Hepatocyte (in vitro differentiated cells): Measurements from ENCODE around the gene ITGA5. TPM values are rescaled to one million over a fixed set of nuclear protein-coding genes. Genes with fewer than 3 reads are reported as not detected.

Source experiments
- DNase-seq: peaks from one replicate; pipeline ENCODE4 v3.0.0-alpha.2; 2016; ENCODE audit warnings: low spot score
- H2AFZ ChIP-seq: fragments of 200-600 bp; sonication (generic); 2 replicates; pipeline ENCODE4 v1.6.0; 2016; ENCODE audit warnings: antibody characterized with exemption, mild to moderate bottlenecking
- H3K27ac ChIP-seq: fragments of 200-600 bp; sonication (generic); 2 replicates; pipeline ENCODE4 v1.5.1; 2016; ENCODE audit warnings: mild to moderate bottlenecking
- H3K27me3 ChIP-seq: fragments of 200-600 bp; sonication (generic); 2 replicates; pipeline ENCODE4 v1.6.1; 2016
- H3K36me3 ChIP-seq: fragments of 200-600 bp; sonication (generic); replicated peaks from 2 replicates; pipeline ENCODE4 v1.5.1; 2016; ENCODE audit warnings: low read depth; ENCODE audit not compliant: insufficient read depth
- H3K4me1 ChIP-seq: fragments of 200-600 bp; sonication (generic); 2 replicates; pipeline ENCODE4 v1.5.1; 2016; ENCODE audit warnings: mild to moderate bottlenecking, moderate library complexity; ENCODE audit not compliant: insufficient read depth
- H3K4me2 ChIP-seq: fragments of 200-600 bp; sonication (generic); 2 replicates; pipeline ENCODE4 v1.6.0; 2016
- H3K4me3 ChIP-seq: fragments of 200-600 bp; sonication (generic); 2 replicates; pipeline ENCODE4 v1.5.1; 2016; ENCODE audit warnings: mild to moderate bottlenecking
- H3K79me2 ChIP-seq: fragments of 200-600 bp; sonication (generic); 2 replicates; pipeline ENCODE4 v1.6.0; 2017; ENCODE audit warnings: mild to moderate bottlenecking
- H3K9me2 ChIP-seq: fragments of 200-600 bp; sonication (generic); replicated peaks from 2 replicates; pipeline ENCODE4 v1.6.0; 2017; ENCODE audit warnings: mild to moderate bottlenecking; ENCODE audit not compliant: insufficient read depth
- H3K9me3 ChIP-seq: fragments of 200-600 bp; sonication (generic); 2 replicates; pipeline ENCODE4 v1.5.1; 2016; ENCODE audit warnings: low read depth, mild to moderate bottlenecking
- H4K20me1 ChIP-seq: fragments of 200-600 bp; sonication (generic); 2 replicates; pipeline ENCODE4 v1.6.0; 2016; ENCODE audit warnings: mild to moderate bottlenecking; ENCODE audit not compliant: insufficient read depth, poor library complexity, severe bottlenecking
- CTCF ChIP-seq: fragments of 200-600 bp; sonication (generic); IDR thresholded peaks from 2 replicates; pipeline ENCODE4 v1.5.1; 2016; ENCODE audit warnings: antibody characterized with exemption, mild to moderate bottlenecking; ENCODE audit not compliant: poor library complexity
- EZH2 ChIP-seq: fragments of 200-600 bp; sonication (generic); IDR thresholded peaks from 2 replicates; pipeline ENCODE4 v1.6.1; 2016; ENCODE audit warnings: antibody characterized with exemption, mild to moderate bottlenecking, borderline replicate concordance
- EZH2phosphoT487 ChIP-seq: fragments of 200-600 bp; sonication (generic); IDR thresholded peaks from one replicate; pipeline ENCODE4 v1.6.1; 2018; ENCODE audit warnings: antibody characterized with exemption, mild to moderate bottlenecking, low read depth, moderate library complexity; ENCODE audit not compliant: unreplicated experiment, severe bottlenecking
- WGBS: methylation state at CpG from one replicate; pipeline ENCODE4 v1.1.6; 2016; ENCODE audit warnings: low lambda C conversion rate; ENCODE audit errors: missing lambda C conversion rate; 5-methylcytosine and 5-hydroxymethylcytosine counted together
- polyA plus RNA-seq: library from polyadenylated mRNA; unstranded; fragments of >200 nt; fragmentation: Nextera tagmentation; extraction: Ambion mirVana; gene quantifications from 2 replicates; pipeline ENCODE4 v1.2.1, GENCODE V29; 2016
- total RNA-seq: library from RNA; depleted of rRNA; stranded (reverse); fragments of >200 nt; gene quantifications from 2 replicates; pipeline ENCODE4 v1.2.3, GENCODE V29; 2014

ITGA5 gene
- total and polyA plus RNA-seq, 2 experiments from 2014 or later: 45.7 to 57.2 TPM

DNA sequence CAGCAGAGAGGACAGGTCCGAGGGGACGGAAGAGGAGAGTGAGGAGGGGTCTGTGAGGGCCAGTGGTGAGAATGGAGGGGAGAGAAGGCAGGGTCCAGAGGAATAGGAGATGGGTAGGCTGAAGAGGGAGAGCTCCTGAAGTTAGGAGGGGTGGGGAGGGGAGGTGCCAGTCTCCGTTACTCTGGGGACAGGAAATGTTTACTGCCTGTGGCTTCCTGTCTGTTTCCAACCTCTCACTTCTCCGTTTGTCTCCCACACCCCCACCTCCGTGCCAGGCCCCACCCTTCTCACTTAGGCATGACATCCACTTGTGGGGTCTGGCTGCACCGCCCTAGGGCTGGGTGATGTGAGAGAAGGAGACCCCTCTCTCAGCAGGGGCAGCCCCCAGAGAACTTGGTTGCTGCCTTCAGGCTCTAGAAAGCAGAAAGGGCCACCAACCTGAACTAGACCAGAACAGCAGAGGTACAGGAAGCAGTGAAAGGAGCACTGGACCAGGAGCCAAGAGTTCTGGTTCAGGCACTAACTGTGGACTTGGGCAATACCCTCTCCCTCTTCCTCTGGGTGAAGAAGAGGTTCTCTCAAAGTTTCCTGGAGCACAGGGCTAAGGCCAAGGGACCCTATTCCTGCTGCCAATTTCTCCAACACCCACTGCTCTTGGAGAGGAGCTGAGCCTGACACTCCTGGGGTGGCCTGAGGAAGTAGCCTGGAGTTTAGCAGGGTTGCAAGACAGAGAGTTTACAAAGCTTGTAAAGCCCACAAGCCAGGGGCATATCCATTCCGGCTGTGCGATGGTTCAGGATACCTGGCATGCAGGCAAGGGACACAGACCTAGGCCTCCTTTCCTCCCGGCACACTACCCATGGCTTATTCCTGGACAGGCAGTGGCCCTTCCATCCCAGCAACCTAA, 5.5 kb downstream of the ITGA5 start:
- TF ChIP-seq EZH2phosphoT487 (no peak), CTCF (no peak), EZH2 (no peak)
- 69% methylated on average over 9 of the region's 9 CpGs for WGBS

GRCh38 chr12:54412786-54413185, 6.3 kb downstream of the ITGA5 start:
- H3K36me3 ChIP-seq: no peaks in the 10 kb centered on the region
- H3K9me3 ChIP-seq: no peaks in the 10 kb centered on the region
- H3K9me2 ChIP-seq: no peaks in the 10 kb centered on the region
- H4K20me1 ChIP-seq: peaks cover 6% of the 10 kb centered on the region
- no peak overlapping the region for H3K4me3 ChIP-seq
- H3K27ac ChIP-seq: no peak overlapping the region
- DNase-seq: no peak
- peaks cover 7% of the 10 kb centered on the region for H3K4me1 ChIP-seq
- H3K27me3 ChIP-seq: no peaks in the 10 kb centered on the region
- H3K79me2 ChIP-seq: peaks cover 32% of the 10 kb centered on the region
- H2AFZ ChIP-seq: no peak overlapping the region
- no peak overlapping the region for H3K4me2 ChIP-seq
- TF ChIP-seq CTCF (no peak), EZH2 (no peak), EZH2phosphoT487 (no peak)
- 95% methylated on average over 3 of the region's 3 CpGs for WGBS

More for the DNA sequence above, 5.5 kb downstream of the ITGA5 start:
- DNase-seq: no peak
- H3K4me1 ChIP-seq: peaks cover 9% of the 10 kb centered on the region
- H3K4me3 ChIP-seq: no peak overlapping the region
- H3K4me2 ChIP-seq: no peak overlapping the region
- no peak overlapping the region for H2AFZ ChIP-seq
- H3K36me3 ChIP-seq: no peaks in the 10 kb centered on the region
- H3K27me3 ChIP-seq: peaks cover 2% of the 10 kb centered on the region
- H3K27ac ChIP-seq: no peak overlapping the region
- H3K9me2 ChIP-seq: no peaks in the 10 kb centered on the region
- H3K79me2 ChIP-seq: peaks cover 40% of the 10 kb centered on the region
- peaks cover 6% of the 10 kb centered on the region for H4K20me1 ChIP-seq
- H3K9me3 ChIP-seq: no peaks in the 10 kb centered on the region

DNA sequence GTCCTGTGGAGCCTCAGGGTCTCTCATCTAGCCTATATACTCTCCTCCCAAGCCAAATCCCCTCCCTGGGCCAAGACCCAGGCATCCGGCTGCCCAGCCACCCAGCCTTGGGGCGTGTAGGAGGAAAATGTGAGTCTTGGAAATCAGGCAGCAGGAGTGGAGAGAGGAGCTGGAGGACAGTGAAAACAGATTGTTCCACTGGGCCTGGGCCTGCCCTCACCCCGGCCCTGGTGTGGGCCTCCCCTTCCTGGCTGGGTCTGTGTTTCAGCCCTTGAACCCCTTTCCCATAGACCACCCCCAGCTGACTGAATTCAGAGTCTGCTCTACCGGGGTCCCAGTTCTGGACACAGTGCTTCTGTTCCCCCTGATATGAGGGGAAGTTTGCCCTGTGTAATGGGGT, 6.7 kb downstream of the ITGA5 start:
- no peak overlapping the region for H3K27ac ChIP-seq

More for the DNA sequence above, 6.7 kb downstream of the ITGA5 start:
- H3K9me2 ChIP-seq: no peaks in the 10 kb centered on the region
- TF ChIP-seq EZH2phosphoT487: no peak
- no peak for TF ChIP-seq EZH2
- TF ChIP-seq CTCF: no peak
- no peaks in the 10 kb centered on the region for H3K36me3 ChIP-seq
- H3K4me2 ChIP-seq: no peak overlapping the region
- no peaks in the 10 kb centered on the region for H3K9me3 ChIP-seq
- peaks cover 6% of the 10 kb centered on the region for H4K20me1 ChIP-seq
- DNase-seq: no peak
- H3K79me2 ChIP-seq: peaks cover 28% of the 10 kb centered on the region
- no peaks in the 10 kb centered on the region for H3K27me3 ChIP-seq
- 95% methylated on average over 4 of the region's 4 CpGs for WGBS
- no peak overlapping the region for H3K4me3 ChIP-seq
- H3K4me1 ChIP-seq: peaks cover 3% of the 10 kb centered on the region
- H2AFZ ChIP-seq: no peak overlapping the region
